Sigmoid colon (tissue), 7 donors: ENCODE data around the gene ELMOD1. TPM values are rescaled to one million over a fixed set of nuclear protein-coding genes. Genes with fewer than 3 reads are reported as not detected.

Experiments
- DNase-seq: peaks from one replicate; pipeline ENCODE4 v3.0.0-alpha.2; 2019
- H3K27ac ChIP-seq, 4 donors: fragments of 200-600 bp; sonication (generic); one replicate each; pipeline ENCODE4 v1.5.1; 2016 to 2019; ENCODE audit warnings: mild to moderate bottlenecking in 1 of 4
- H3K27me3 ChIP-seq, 3 donors: fragments of 200-600 bp; sonication (generic); one replicate each; pipeline ENCODE4 v1.5.1; 2019; ENCODE audit warnings: mild to moderate bottlenecking in 1 of 3
- H3K36me3 ChIP-seq, 4 donors: fragments of 200-600 bp; sonication (generic); one replicate each; pipeline ENCODE4 v1.5.1; 2016 to 2019
- H3K4me1 ChIP-seq, 4 donors: fragments of 200-600 bp; sonication (generic); one replicate each; pipeline ENCODE4 v1.5.1; 2017 to 2019
- H3K4me3 ChIP-seq, 4 donors: fragments of 200-600 bp; sonication (generic); one replicate each; pipeline ENCODE4 v1.5.1; 2017 to 2019; ENCODE audit warnings: mild to moderate bottlenecking in 2 of 4, moderate library complexity in 1 of 4
- H3K9me3 ChIP-seq, 4 donors: fragments of 200-600 bp in 3 of 4; sonication (generic) in 3 of 4; one replicate each; pipeline versions ENCODE4 v1.5.1 to v1.6.1; 2013 to 2019
- EP300 ChIP-seq, 4 donors: sonication (generic); formaldehyde crosslinking; IDR thresholded peaks; one replicate each; pipeline ENCODE4 v1.6.1; 2017; ENCODE audit warnings: antibody characterized with exemption in 4 of 4
- POLR2A ChIP-seq, 2 donors: fragments of 450-650 bp; IDR thresholded peaks; one replicate each; pipeline ENCODE4 v1.6.1; 2016; ENCODE audit warnings: antibody characterized with exemption in 2 of 2, mild to moderate bottlenecking in 2 of 2, moderate library complexity in 2 of 2
- POLR2AphosphoS5 ChIP-seq, 4 donors: sonication (generic); formaldehyde crosslinking; IDR thresholded peaks; one replicate each; pipeline ENCODE4 v1.6.1; 2017; ENCODE audit warnings: antibody characterized with exemption in 4 of 4
- WGBS, 2 donors: extraction: QIAGEN DNeasy Blood & Tissue Kit; methylation state at CpG; one replicate each; pipeline ENCODE4 v1.1.7; 2013; 5-methylcytosine and 5-hydroxymethylcytosine counted together
- intact Hi-C: fragments of 100-400 bp; cut with DNase I; formaldehyde crosslinking; loops from one replicate; pipeline ENCODE4 v1.15.1; 2023
- polyA plus RNA-seq, 3 donors: library from polyadenylated mRNA; stranded (reverse); fragments of 200-250 nt; gene quantifications; one replicate each; pipeline ENCODE4 v1.2.3, GENCODE V29; 2013
- total RNA-seq, 4 donors: library from RNA; depleted of rRNA; stranded (reverse); fragments of >200 nt; gene quantifications; one replicate each; pipeline ENCODE4 v1.1.0, GENCODE V29; 2016
- TF ChIP-seq, protein P1 (sequence below), 4 experiments: fragments of 450-650 bp in 3 of 4; fragments of 200-600 bp in 1 of 4; IDR thresholded peaks; one replicate each; pipeline ENCODE4 v1.5.1; 2016 to 2019; ENCODE audit warnings: antibody characterized with exemption in 4 of 4, mild to moderate bottlenecking in 3 of 4, moderate library complexity in 2 of 4
- donor health status: healthy with polysubstance abuse.
- donor health status: Bipolar disorder and iron deficiency.
- donor health status: healthy.

Gene ELMOD1
- total and polyA plus RNA-seq, 7 donors: 0.14 to 1.4 (median 0.49) TPM; not detected in 2

DNA sequence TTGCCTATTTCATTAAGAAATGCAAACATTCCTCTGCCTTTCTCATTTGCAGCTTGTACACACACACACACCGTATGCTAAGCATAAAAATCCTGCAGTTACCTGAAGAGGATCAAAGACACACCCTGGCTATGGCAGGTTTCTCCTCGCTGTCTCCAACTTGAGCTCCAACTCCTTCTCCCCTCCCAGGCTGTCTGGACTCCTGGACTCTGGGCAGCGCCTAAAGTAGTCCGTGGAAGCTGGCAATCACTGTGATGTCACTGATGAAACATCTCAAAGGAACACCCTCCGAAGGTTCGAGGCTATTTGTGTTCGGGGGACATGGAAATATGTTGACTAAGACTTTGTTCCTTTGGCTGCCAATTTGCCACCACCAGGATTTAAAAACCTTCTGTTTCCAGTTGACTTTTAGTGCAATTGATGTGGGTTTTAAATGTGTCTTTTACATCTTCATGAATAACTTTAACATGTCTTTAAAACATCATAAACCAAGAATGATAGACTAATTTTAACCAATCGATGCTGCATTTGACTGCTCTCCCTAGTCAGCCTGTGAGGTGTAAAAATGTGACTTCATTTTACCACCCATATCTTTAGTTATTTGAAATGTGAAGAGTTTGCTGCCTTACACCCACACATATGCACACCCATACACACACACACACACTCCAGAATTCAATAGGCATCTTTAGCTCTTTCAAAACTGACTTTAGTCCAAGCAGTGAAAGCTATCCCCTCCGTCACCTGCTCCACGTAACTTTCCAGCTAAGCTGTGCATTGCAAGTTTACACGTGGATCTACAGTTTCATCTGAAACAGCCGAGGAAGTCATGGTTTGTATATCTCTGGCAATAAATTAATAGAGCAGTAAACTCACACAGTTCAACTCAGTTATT, 121.2 kb downstream of the ELMOD1 start, which contains the start of gene SLN:
SLN (minus strand) TSS at position 196 of the 895 bp plus-strand sequence.
- Histone ChIP-seq H3K27ac (no peak within 1 kb of the TSS), H3K36me3 (no peaks in the 10 kb centered on the region), H3K4me1 (no peaks in the 10 kb centered on the region), H3K27me3 (no peaks in the 10 kb centered on the region), H3K9me3 (no peaks in the 10 kb centered on the region), H3K4me3 (no peak within 1 kb of the TSS)
- 26 to 59% methylated on average over 12 of the region's 12 CpGs for WGBS, 2 donors
- TF ChIP-seq EP300 (IDR thresholded peaks at IDR 0.05) (no peak), POLR2A (IDR thresholded peaks at IDR 0.05) (no peak), POLR2AphosphoS5 (IDR thresholded peaks at IDR 0.05) (no peak)
- TF ChIP-seq, protein P1, sequence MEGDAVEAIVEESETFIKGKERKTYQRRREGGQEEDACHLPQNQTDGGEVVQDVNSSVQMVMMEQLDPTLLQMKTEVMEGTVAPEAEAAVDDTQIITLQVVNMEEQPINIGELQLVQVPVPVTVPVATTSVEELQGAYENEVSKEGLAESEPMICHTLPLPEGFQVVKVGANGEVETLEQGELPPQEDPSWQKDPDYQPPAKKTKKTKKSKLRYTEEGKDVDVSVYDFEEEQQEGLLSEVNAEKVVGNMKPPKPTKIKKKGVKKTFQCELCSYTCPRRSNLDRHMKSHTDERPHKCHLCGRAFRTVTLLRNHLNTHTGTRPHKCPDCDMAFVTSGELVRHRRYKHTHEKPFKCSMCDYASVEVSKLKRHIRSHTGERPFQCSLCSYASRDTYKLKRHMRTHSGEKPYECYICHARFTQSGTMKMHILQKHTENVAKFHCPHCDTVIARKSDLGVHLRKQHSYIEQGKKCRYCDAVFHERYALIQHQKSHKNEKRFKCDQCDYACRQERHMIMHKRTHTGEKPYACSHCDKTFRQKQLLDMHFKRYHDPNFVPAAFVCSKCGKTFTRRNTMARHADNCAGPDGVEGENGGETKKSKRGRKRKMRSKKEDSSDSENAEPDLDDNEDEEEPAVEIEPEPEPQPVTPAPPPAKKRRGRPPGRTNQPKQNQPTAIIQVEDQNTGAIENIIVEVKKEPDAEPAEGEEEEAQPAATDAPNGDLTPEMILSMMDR (IDR thresholded peaks at IDR 0.05): no peak
- no peak for DNase-seq
- intact Hi-C loops: no loop called here

DNA sequence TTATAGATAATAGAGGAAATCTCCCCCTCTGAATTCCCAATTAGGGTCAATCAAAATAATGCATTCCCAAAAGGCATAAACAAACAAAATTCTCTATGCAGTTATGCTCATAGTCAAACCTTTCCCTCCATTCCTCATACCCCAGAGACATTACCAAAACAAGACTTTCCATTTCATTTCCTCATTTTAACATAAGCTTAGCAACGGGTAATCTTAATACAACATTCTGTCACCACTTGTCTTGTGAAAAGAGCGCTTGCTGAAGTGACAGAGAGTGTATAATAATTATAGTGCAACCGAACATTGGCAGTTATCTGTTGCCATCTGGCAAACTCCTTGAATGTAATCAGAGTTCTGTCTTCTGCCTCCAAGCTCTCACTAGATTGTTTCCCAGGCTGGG, 122.1 kb downstream of the ELMOD1 start:
- no peak overlapping the region for H3K27ac ChIP-seq
- no peaks in the 10 kb centered on the region for H3K9me3 ChIP-seq
- H3K36me3 ChIP-seq: no peaks in the 10 kb centered on the region
- H3K4me3 ChIP-seq: no peak overlapping the region
- no peaks in the 10 kb centered on the region for H3K27me3 ChIP-seq
- 37 to 57% methylated on average over 3 of the region's 3 CpGs for WGBS, 2 donors
- TF ChIP-seq, protein P1 (IDR thresholded peaks at IDR 0.05): no peak
- TF ChIP-seq POLR2AphosphoS5 (IDR thresholded peaks at IDR 0.05) (no peak), POLR2A (IDR thresholded peaks at IDR 0.05) (no peak), EP300 (IDR thresholded peaks at IDR 0.05) (no peak)
- intact Hi-C loops: no loop called here
- no peaks in the 10 kb centered on the region for H3K4me1 ChIP-seq
- no peak for DNase-seq

Other genes with a start within 250 kb of the ELMOD1 start
- gene CWF19L2, start 133.3 kb upstream of the ELMOD1 start, total RNA-seq: 10 to 100 TPM; 20.6 to 28.5 (median 24.4) TPM
- gene CWF19L2, start 133.3 kb upstream of the ELMOD1 start, polyA plus RNA-seq: 1 to 10 TPM; 3.2 to 5.9 (median 4.8) TPM
- gene ALKBH8, start 25.4 kb upstream of the ELMOD1 start, total RNA-seq: 10 to 100 TPM in 1 of 4 donors, 1 to 10 TPM in 3; 5.8 to 11.1 (median 7.0) TPM
- gene ALKBH8, start 25.4 kb upstream of the ELMOD1 start, polyA plus RNA-seq: 1 to 10 TPM; 1.2 to 3.6 (median 1.6) TPM
- gene SLN, start 120.9 kb downstream of the ELMOD1 start, total RNA-seq: not detected
- not detected for gene SLN, start 120.9 kb downstream of the ELMOD1 start, polyA plus RNA-seq